Activated CD8-positive, alpha-beta memory T cell treated with anti-CD3 and anti-CD28 coated beads, Interleukin-2, amount 50 U/mL, for 1 hour (primary cell): ENCODE results near the gene CST4.
"Not testable (repeated sequence)": the region's sequence is repeated elsewhere in the genome, so short reads cannot be mapped to it uniquely, and the experiment has no call there.

Source experiments
- DNase-seq: peaks from one replicate; pipeline ENCODE4 v3.0.0-alpha.2; 2020; ENCODE audit errors: extremely low read depth

The CST4 gene

GRCh38 chr20:23688684-23689398 lies at the start of gene CST4:
CST4 (minus strand) TSS chr20:23689038; CDS start chr20:23688969, 69 bp downstream.
- not testable (repeated sequence) for DNase-seq

- DNase-seq: not testable (repeated sequence)
Observed at GRCh38 chr20:23735391-23735790, 46.6 kb upstream of the CST4 start.

GRCh38 chr20:23734949-23735348 lies 46.1 kb upstream of the CST4 start:
- not testable (repeated sequence) for DNase-seq

GRCh38 chr20:23734440-23734839 lies 45.6 kb upstream of the CST4 start:
- DNase-seq: not testable (repeated sequence)

- DNase-seq: no peak
Observed at GRCh38 chr20:23727016-23727415, 38.2 kb upstream of the CST4 start.

GRCh38 chr20:23725102-23725501 lies 36.3 kb upstream of the CST4 start:
- DNase-seq: no peak

- DNase-seq: not testable (repeated sequence)
Observed at GRCh38 chr20:23723659-23724307, 34.9 kb upstream of the CST4 start.

GRCh38 chr20:23722851-23723250 lies 34.0 kb upstream of the CST4 start:
- DNase-seq: not testable (repeated sequence)

GRCh38 chr20:23721962-23722361 lies 33.1 kb upstream of the CST4 start:
- DNase-seq: no peak

GRCh38 chr20:23719351-23719750 lies 30.5 kb upstream of the CST4 start:
- DNase-seq: not testable (repeated sequence)

- not testable (repeated sequence) for DNase-seq
Observed at GRCh38 chr20:23711778-23712177, 22.9 kb upstream of the CST4 start.

- DNase-seq: no peak
Observed at GRCh38 chr20:23710771-23711170, 21.9 kb upstream of the CST4 start.

- DNase-seq: no peak
Observed at GRCh38 chr20:23705895-23706294, 17.1 kb upstream of the CST4 start.

- no peak for DNase-seq
Observed at GRCh38 chr20:23702021-23702420, 13.2 kb upstream of the CST4 start.

GRCh38 chr20:23700931-23701330 lies 12.1 kb upstream of the CST4 start:
- DNase-seq: no peak

GRCh38 chr20:23697947-23698346 lies 9.1 kb upstream of the CST4 start:
- DNase-seq: no peak

GRCh38 chr20:23695068-23695395 lies 6.2 kb upstream of the CST4 start:
- DNase-seq: not testable (repeated sequence)

- not testable (repeated sequence) for DNase-seq
Observed at GRCh38 chr20:23694178-23695067, 5.6 kb upstream of the CST4 start.

GRCh38 chr20:23692725-23693619 lies 4.1 kb upstream of the CST4 start:
- DNase-seq: not testable (repeated sequence)

- DNase-seq: no peak
Observed at GRCh38 chr20:23691675-23692074, 2.8 kb upstream of the CST4 start.

GRCh38 chr20:23690581-23690980 lies 1.7 kb upstream of the CST4 start:
- no peak for DNase-seq

- no peak for DNase-seq
Observed at GRCh38 chr20:23689399-23689690, 507 bp upstream of the CST4 start.
